H1 (cell line): ENCODE results near the gene DSCAM. TPM values are rescaled to one million over a fixed set of nuclear protein-coding genes. Genes with fewer than 3 reads are reported as not detected.

Source experiments
- CTCF ChIA-PET: fragments of 300-600 bp; sonication (Branson Sonifier 250); formaldehyde crosslinking; loops from one replicate; lab custom pipeline; 2021; ENCODE audit not compliant: partially characterized antibody; lab: Charles Lee
- POLR2A ChIA-PET: fragments of 300-600 bp; sonication (Branson Sonifier 250); formaldehyde crosslinking; loops from one replicate; lab custom pipeline; 2021; ENCODE audit warnings: inconsistent platforms; ENCODE audit not compliant: partially characterized antibody; lab: Charles Lee
- DNase-seq, 2 experiments: peaks; one replicate each; pipeline versions ENCODE4 v3.0.0 to v3.0.0-alpha.2; 2010 to 2022; ENCODE audit warnings: low spot score in 2 of 2, low read depth in 1 of 2, mixed read lengths in 1 of 2
- FAIRE-seq: peaks from 2 replicates; lab custom pipeline; 2011; peaks lifted over from hg19 to GRCh38; lab: Jason Lieb, UNC
- H2AFZ ChIP-seq: 2 replicates; pipeline ENCODE4 v1.8.1; 2012; ENCODE audit warnings: low read length, inconsistent platforms
- H2AK5ac ChIP-seq: 2 replicates; pipeline ENCODE4 v1.6.1; 2013; ENCODE audit warnings: low read depth, low read length
- H2BK120ac ChIP-seq: replicated peaks from 2 replicates; pipeline ENCODE3; 2013; ENCODE audit warnings: low read depth, low read length, inconsistent platforms
- H2BK12ac ChIP-seq: 2 replicates; pipeline ENCODE4 v1.6.1; 2013; ENCODE audit warnings: low read depth, low read length
- H2BK15ac ChIP-seq: 2 replicates; pipeline ENCODE4 v1.6.1; 2013; ENCODE audit warnings: low read length
- H2BK20ac ChIP-seq: 2 replicates; pipeline ENCODE4 v1.6.1; 2013; ENCODE audit warnings: low read length
- H2BK5ac ChIP-seq: 2 replicates; pipeline ENCODE4 v1.6.1; 2013; ENCODE audit warnings: low read depth, low read length
- H3K14ac ChIP-seq: 2 replicates; pipeline ENCODE4 v1.6.1; 2013; ENCODE audit warnings: inconsistent platforms; ENCODE audit not compliant: insufficient read length
- H3K18ac ChIP-seq: 2 replicates; pipeline ENCODE4 v1.6.1; 2013; ENCODE audit warnings: low read length; ENCODE audit errors: extremely low read depth
- H3K23ac ChIP-seq: 2 replicates; pipeline ENCODE4 v1.6.1; 2013; ENCODE audit warnings: inconsistent platforms; ENCODE audit not compliant: insufficient read length
- H3K23me2 ChIP-seq: 2 replicates; pipeline ENCODE4 v1.6.1; 2013; ENCODE audit warnings: low read depth, low read length
- H3K27ac ChIP-seq: 2 replicates; pipeline ENCODE4 v1.6.1; 2011; ENCODE audit warnings: low read depth, low read length, inconsistent platforms
- H3K27me3 ChIP-seq, 4 experiments: replicated peaks in 1 of 4; 1 replicate in 1 of 4; 2 replicates in 3 of 4; pipeline versions ENCODE4 v1.6.1 to v1.8.1; 2011 to 2013; ENCODE audit warnings: low read length in 3 of 4, mild to moderate bottlenecking in 3 of 4, inconsistent platforms in 2 of 4, mixed read lengths in 2 of 4, moderate library complexity in 1 of 4; ENCODE audit not compliant: control insufficient read depth in 3 of 4, insufficient read depth in 3 of 4; ENCODE audit errors: extremely low read depth in 1 of 4
- H3K36me3 ChIP-seq, 4 experiments: 2 replicates each; pipeline versions ENCODE4 v1.6.1 to v1.8.1; 2011 to 2013; ENCODE audit warnings: mild to moderate bottlenecking in 4 of 4, low read length in 3 of 4, moderate library complexity in 2 of 4, control low read depth in 1 of 4, inconsistent platforms in 1 of 4; ENCODE audit not compliant: insufficient read depth in 4 of 4, control insufficient read depth in 2 of 4
- H3K4ac ChIP-seq: replicated peaks from 2 replicates; pipeline ENCODE3; 2013; ENCODE audit warnings: low read length, low read depth, mixed read lengths, inconsistent platforms; ENCODE audit not compliant: insufficient read length
- H3K4me1 ChIP-seq, 4 experiments: replicated peaks in 1 of 4; 1 replicate in 1 of 4; 2 replicates in 3 of 4; pipeline versions ENCODE4 v1.6.1 to v1.8.1; 2011 to 2013; ENCODE audit warnings: low read length in 3 of 4, inconsistent platforms in 2 of 4, mixed read lengths in 1 of 4; ENCODE audit not compliant: insufficient read depth in 4 of 4, control insufficient read depth in 3 of 4
- H3K4me2 ChIP-seq, 2 experiments: 2 replicates each; pipeline versions ENCODE4 v1.6.1 to v1.8.1; 2011 to 2013; ENCODE audit warnings: low read depth in 2 of 2, low read length in 2 of 2, control low read depth in 1 of 2, inconsistent platforms in 1 of 2, mild to moderate bottlenecking in 1 of 2; ENCODE audit not compliant: insufficient read depth in 1 of 2
- H3K4me3 ChIP-seq, 4 experiments: fragments of 200-600, 300-600 bp in 1 of 4; sonication (generic), shearing (Covaris generic), sonication (Bioruptor Twin) in 1 of 4; 2 replicates each; pipeline versions ENCODE4 v1.5.1 to v1.8.1; 2011 to 2016; ENCODE audit warnings: low read length in 4 of 4, low read depth in 3 of 4, control low read depth in 2 of 4, inconsistent platforms in 2 of 4, mild to moderate bottlenecking in 2 of 4, mixed read lengths in 1 of 4, moderate library complexity in 1 of 4; ENCODE audit not compliant: insufficient read depth in 2 of 4; ENCODE audit errors: extremely low read depth in 1 of 4
- H3K56ac ChIP-seq: replicated peaks from 2 replicates; pipeline ENCODE3; 2013; ENCODE audit warnings: low read depth, mild to moderate bottlenecking, mixed read lengths, low read length, inconsistent platforms; ENCODE audit not compliant: insufficient read length
- H3K79me1 ChIP-seq: 2 replicates; pipeline ENCODE4 v1.6.1; 2013; ENCODE audit warnings: low read depth, low read length, control low read depth
- H3K79me2 ChIP-seq, 2 experiments: 2 replicates each; pipeline versions ENCODE4 v1.6.1 to v1.8.1; 2012 to 2013; ENCODE audit warnings: low read length in 2 of 2, mild to moderate bottlenecking in 2 of 2, inconsistent platforms in 1 of 2; ENCODE audit not compliant: insufficient read depth in 2 of 2, control insufficient read depth in 1 of 2
- H3K9ac ChIP-seq, 4 experiments: replicated peaks in 1 of 4; 1 replicate in 1 of 4; 2 replicates in 3 of 4; pipeline versions ENCODE4 v1.6.1 to v1.8.1; 2011 to 2013; ENCODE audit warnings: low read depth in 3 of 4, low read length in 3 of 4, control low read depth in 2 of 4, mild to moderate bottlenecking in 2 of 4, moderate library complexity in 2 of 4, inconsistent platforms in 1 of 4; ENCODE audit errors: extremely low read depth in 1 of 4
- H3K9me3 ChIP-seq, 2 experiments: 2 replicates each; pipeline versions ENCODE4 v1.6.1 to v1.8.1; 2012 to 2013; ENCODE audit warnings: mild to moderate bottlenecking in 2 of 2, moderate library complexity in 2 of 2, control low read depth in 1 of 2, inconsistent platforms in 1 of 2, low read depth in 1 of 2, low read length in 1 of 2, mixed read lengths in 1 of 2; ENCODE audit not compliant: insufficient read depth in 2 of 2
- H4K20me1 ChIP-seq, 2 experiments: replicated peaks in 1 of 2; 2 replicates each; pipeline versions ENCODE3 to v1.8.1; 2011 to 2013; ENCODE audit warnings: inconsistent platforms in 2 of 2, low read length in 2 of 2, mild to moderate bottlenecking in 1 of 2; ENCODE audit not compliant: insufficient read depth in 2 of 2, control insufficient read depth in 1 of 2
- H4K5ac ChIP-seq: 2 replicates; pipeline ENCODE4 v1.6.1; 2013; ENCODE audit warnings: low read length, low read depth, mixed read lengths, inconsistent platforms; ENCODE audit not compliant: insufficient read length
- H4K8ac ChIP-seq: 2 replicates; pipeline ENCODE4 v1.8.0; 2013; ENCODE audit warnings: mild to moderate bottlenecking, moderate library complexity, low read length, inconsistent platforms; ENCODE audit not compliant: insufficient read depth; ENCODE audit errors: extremely low read depth
- H4K91ac ChIP-seq: replicated peaks from 2 replicates; pipeline ENCODE3; 2013; ENCODE audit warnings: low read length, mixed read lengths, inconsistent platforms; ENCODE audit not compliant: insufficient read length
- MAFK ChIP-seq: IDR thresholded peaks from 2 replicates; pipeline ENCODE4 v1.6.1; 2012; ENCODE audit warnings: low read depth, mild to moderate bottlenecking, improper control_type of control experiment, low read length
- RAD21 ChIP-seq, 2 experiments: IDR thresholded peaks in 1 of 2; conservative IDR thresholded peaks in 1 of 2; 2 replicates each; pipeline ENCODE4 v1.6.1; 2011; ENCODE audit warnings: low read depth in 2 of 2, low read length in 2 of 2, improper control_type of control experiment in 1 of 2, inconsistent platforms in 1 of 2, mild to moderate bottlenecking in 1 of 2, moderate library complexity in 1 of 2
- RBBP5 ChIP-seq: IDR thresholded peaks from 2 replicates; pipeline ENCODE4 v1.7.1; 2012; ENCODE audit warnings: low read depth, mild to moderate bottlenecking, inconsistent platforms, low read length, moderate library complexity, borderline replicate concordance
- RXRA ChIP-seq: IDR thresholded peaks from 2 replicates; pipeline ENCODE4 v1.6.1; 2011; ENCODE audit warnings: low read depth, mild to moderate bottlenecking, low read length, moderate library complexity; ENCODE audit not compliant: insufficient read depth
- SP4 ChIP-seq: IDR thresholded peaks from 2 replicates; pipeline ENCODE4 v1.6.1; 2012; ENCODE audit warnings: low read length, inconsistent platforms
- SRF ChIP-seq: IDR thresholded peaks from 2 replicates; pipeline ENCODE4 v1.6.1; 2011; ENCODE audit warnings: mild to moderate bottlenecking, low read depth, low read length, moderate library complexity
- WGBS, 2 experiments: shearing (Covaris generic) in 1 of 2; methylation state at CpG; one replicate each; pipeline versions ENCODE4 v1.1.6 to v1.1.7; 2013 to 2015; ENCODE audit warnings: low lambda C conversion rate in 2 of 2, mixed read lengths in 2 of 2, inconsistent platforms in 1 of 2, low coverage in 1 of 2, missing lambda C conversion rate in 1 of 2; ENCODE audit not compliant: insufficient replicate concordance in 2 of 2, insufficient coverage in 1 of 2, insufficient read length in 1 of 2; ENCODE audit errors: extremely low coverage in 1 of 2, missing lambda C conversion rate in 1 of 2; 5-methylcytosine and 5-hydroxymethylcytosine counted together
- polyA plus RNA-seq, 7 experiments: library from polyadenylated mRNA; depleted of rRNA in 3 of 7; stranded (reverse) in 5 of 7; unstranded in 2 of 7; fragments of >200 nt in 5 of 7; fragments of 200-250 nt in 2 of 7; gene quantifications; 1 replicate in 5 of 7; 2 replicates in 1 of 7; 4 replicates in 1 of 7; pipeline versions ENCODE4 v1.2.1 to v1.2.3, GENCODE V29; 2011 to 2013; ENCODE audit warnings: missing spikeins in 2 of 7, mixed read lengths in 2 of 7
- total RNA-seq: library from RNA; stranded (reverse); fragmentation: NEBNext Ultra II Directional; extraction: Animal tissue kit (Norgen Biotek cat#: 25700); gene quantifications from 2 replicates; pipeline ENCODE4 v1.2.1, GENCODE V29; 2021

The DSCAM gene
- total and polyA plus RNA-seq, 2 of the 8 experiments (the other 6 are each of a cell fraction or from before 2014, with no cell fraction given) = 0.02 to 0.15 TPM

DNA sequence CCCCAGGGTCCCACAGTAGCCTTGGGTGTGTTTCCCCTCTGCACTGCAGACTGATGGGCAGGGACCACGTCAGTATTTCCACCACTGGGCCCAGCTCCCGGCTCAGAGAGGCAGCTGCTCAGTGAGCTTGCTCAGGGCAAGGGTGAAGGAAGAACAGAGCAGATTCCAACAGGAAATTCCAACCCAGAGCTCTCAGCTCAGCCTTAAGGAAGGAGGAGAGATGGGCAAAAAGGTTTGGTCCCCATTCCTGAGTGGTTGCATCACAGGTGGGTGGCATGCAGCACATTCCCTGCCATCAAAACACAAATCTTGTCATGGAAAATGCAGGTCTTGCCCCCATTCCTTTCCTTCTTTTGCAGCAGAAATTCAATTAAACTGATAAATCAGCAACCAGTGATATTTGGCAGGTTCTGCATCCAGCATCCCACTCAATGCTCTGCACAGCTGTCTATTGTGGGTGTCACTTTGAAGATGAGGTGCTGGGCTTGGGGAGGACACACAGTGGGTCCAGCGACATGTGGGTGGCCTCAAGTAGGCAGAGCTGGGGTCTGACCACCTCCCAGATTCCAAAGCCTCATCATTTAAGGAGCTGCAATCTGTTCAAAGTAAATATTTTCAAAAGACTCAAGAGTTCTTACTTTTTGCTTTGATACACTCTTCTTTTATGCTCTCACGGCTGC is 315.4 kb downstream of the DSCAM start:
- Histone ChIP-seq H3K23me2 (peaks cover 3% of the 10 kb centered on the region; the same call in 1 of the 2 replicates), H3K27ac (no peak overlapping the region; the same call in 1 of the 2 replicates), H4K5ac (no peak overlapping the region), H3K4me3 (no peak overlapping the region), H3K9ac (no peak overlapping the region), H3K4me1 (no peaks in the 10 kb centered on the region), H2BK5ac (no peak overlapping the region), H3K79me1 (no peaks in the 10 kb centered on the region), H3K14ac (no peak overlapping the region), H4K91ac (no peak overlapping the region), H2BK12ac (no peak overlapping the region), H4K8ac (no peak overlapping the region), H2AFZ (no peak overlapping the region), H3K18ac (no peak overlapping the region), H3K36me3 (no peaks in the 10 kb centered on the region), H3K4me2 (no peak overlapping the region), H2BK20ac (no peak overlapping the region), H3K9me3 (no peaks in the 10 kb centered on the region; a peak in 1 of 4 replicates), H2BK15ac (0 out of 2 replicates have a peak overlapping the region, but pooled peaks have one; percentile 21), H4K20me1 (no peaks in the 10 kb centered on the region), H3K56ac (no peak overlapping the region), H3K79me2 (no peaks in the 10 kb centered on the region), H2AK5ac (no peak overlapping the region), H3K27me3 (no peaks in the 10 kb centered on the region), H3K23ac (no peak overlapping the region), H2BK120ac (no peak overlapping the region), H3K4ac (no peak overlapping the region)
- ChIA-PET CTCF (interaction anchor here (1.2 to 1.3 kb wide), 2 partner anchors 17 to 18 kb away, joined by 3 read pairs; no protein-coding TSS in a partner anchor), POLR2A (no interaction called here)
- WGBS, 2 experiments = 87% methylated on average over 4 of the region's 4 CpGs; no CpG with 5 or more reads in 1 of the 2 experiments
- DNase-seq = no peak
- no peak for FAIRE-seq
- TF ChIP-seq MAFK (no peak), RXRA (no peak), SRF (no peak), RBBP5 (no peak), SP4 (no peak), RAD21 (IDR thresholded peaks at IDR 0.05 in 1 of 2, conservative IDR thresholded peaks at IDR 0.05 in 1 of 2; ENCODE audit: low read depth in 2 of 2, low read length in 2 of 2) (no peak)
